H54 (cell line): ENCODE results near the gene LEPROT.

Experiments used
- DNase-seq: peaks from one replicate; pipeline ENCODE4 v3.0.0; 2011; ENCODE audit warnings: low spot score, mixed read lengths; ENCODE audit not compliant: insufficient read length
- FAIRE-seq: peaks from 3 replicates; lab custom pipeline; 2011; peaks lifted over from hg19 to GRCh38; lab: Jason Lieb, UNC
- POLR2A ChIP-seq: IDR thresholded peaks from 2 replicates; pipeline ENCODE4 v1.6.1; 2011; ENCODE audit warnings: low read depth, mild to moderate bottlenecking, low read length

LEPROT gene

GRCh38 chr1:65419681-65420589 is 533 bp upstream of the LEPROT start:
- peak; percentile 69 for DNase-seq
- peak; percentile 38 for TF ChIP-seq POLR2A
- FAIRE-seq = peak; percentile 80

- peak; percentile 20 for FAIRE-seq
- no peak for DNase-seq
- no peak for TF ChIP-seq POLR2A
Measured at GRCh38 chr1:65421351-65422025, 1.0 kb downstream of the LEPROT start.

DNA sequence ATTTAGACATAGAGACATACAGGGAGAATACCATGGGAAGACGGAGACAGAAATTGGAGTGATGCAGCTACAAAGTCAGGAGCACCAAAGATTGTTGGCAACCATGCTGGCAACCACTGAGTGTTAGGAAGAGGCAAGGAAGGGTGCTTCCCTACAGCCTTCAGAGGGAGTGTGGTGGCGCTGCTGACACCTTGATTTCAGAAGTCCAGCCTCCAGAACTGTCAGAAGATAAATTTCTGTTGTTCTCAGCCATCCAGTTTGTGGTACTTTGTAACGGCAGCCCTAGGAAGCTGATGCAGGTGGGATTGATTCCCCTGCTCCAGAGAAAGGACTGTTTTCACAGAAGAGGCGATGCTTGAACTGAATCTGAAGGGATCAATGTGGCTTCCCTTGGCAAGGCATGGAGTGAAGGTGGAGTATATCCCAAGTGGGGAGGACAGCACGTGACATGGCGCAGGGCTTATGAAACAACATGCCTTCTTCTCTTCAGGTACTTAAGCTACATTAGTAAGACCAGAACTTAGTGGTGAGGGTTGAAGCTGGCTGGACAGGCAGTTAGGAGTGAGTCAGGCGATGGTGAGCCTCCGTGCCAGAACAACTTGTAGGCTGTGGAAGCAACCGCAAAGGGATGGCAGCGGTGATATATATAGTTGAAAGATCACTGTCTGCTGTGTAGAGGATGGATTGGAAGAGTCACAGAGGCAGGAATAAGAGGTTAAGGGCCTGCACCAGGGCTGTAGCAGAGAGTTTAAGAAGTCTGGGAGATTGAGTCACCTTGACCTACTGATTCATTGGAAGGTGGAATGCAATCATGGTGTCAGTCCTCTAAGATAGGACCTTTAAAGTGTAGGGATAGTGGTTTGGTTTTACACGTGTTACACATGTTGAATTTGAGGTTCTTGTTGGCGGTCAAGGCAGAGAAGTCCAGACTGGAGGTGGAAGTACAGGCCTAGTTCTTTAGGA is 2.1 kb downstream of the LEPROT start:
- no peak for DNase-seq
- peak; percentile 41 for FAIRE-seq
- no peak for TF ChIP-seq POLR2A

DNA sequence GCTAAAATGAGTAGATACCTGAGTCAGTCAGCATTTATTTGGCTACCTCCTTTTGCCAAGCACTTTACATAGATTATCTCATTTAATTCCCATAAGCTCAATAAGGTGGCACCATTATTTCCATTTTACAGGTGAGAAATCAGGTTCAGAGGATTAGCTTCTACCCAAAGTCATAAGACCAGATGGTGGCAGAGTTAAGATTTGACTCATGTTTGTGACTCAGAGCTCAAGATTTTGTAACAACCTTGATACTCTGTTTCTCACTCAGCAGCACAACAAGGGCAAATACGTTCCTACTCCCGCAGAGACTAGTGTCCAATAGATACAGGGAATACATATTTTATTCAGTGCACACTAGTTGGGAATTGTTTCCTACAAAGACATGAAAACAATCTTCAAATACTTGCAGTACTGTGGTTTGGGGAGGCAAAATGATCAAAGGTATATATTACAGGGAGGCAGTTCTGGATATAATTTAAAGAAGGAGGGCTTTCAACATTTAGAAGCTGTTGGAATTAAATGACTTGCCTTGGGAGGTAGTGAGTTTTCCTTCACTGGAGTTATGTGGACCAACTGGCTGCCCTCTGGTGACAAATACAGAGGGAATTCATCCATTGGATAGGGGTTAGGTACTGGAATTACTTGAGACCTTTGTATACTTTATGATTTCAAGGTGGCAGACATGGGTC is 3.6 kb downstream of the LEPROT start:
- no peak for TF ChIP-seq POLR2A
- peak; percentile 88 for FAIRE-seq
- DNase-seq = no peak

GRCh38 chr1:65424573-65424889 is 4.1 kb downstream of the LEPROT start:
- TF ChIP-seq POLR2A = no peak
- FAIRE-seq = no peak
- DNase-seq = no peak

DNA sequence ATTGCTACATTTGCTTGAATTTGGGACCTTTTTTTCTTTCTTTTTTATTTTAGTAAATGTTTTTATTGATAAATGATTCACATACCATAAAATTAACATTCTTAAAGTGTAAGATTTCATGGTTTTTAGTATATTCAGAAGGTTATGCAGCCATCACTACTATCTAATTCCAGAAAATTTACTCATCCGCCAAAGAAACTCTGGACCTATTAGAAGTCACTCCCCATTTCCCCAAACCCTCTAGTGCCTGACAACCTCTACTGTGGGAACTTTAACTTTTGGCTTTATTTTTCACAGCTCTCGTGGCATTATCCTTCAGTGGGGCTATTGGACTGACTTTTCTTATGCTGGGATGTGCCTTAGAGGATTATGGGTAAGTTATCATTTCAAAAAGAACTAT is 4.5 kb downstream of the LEPROT start:
- DNase-seq = no peak
- no peak for TF ChIP-seq POLR2A
- no peak for FAIRE-seq

DNA sequence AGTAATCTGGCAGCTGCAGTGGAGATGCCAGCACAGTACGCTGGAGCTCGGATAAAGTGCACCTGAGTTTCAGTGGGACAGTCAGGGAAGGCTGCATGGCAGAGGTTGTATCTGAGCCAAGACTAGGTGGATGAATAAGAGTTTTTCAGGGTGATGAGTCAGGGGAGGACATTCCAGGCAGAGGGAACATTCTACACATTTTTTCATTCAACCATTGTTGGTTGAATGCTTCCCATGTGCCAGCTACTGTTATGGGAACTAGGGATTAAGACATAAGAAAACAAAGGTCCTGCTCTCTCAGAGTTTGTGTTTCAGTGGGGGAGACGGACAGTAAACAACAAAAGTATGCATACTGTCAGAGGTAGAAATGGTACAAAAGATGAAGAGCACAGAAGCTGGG is 5.2 kb downstream of the LEPROT start:
- FAIRE-seq (peak; percentile 95), DNase-seq (peak; percentile 57)
- no peak for TF ChIP-seq POLR2A

DNA sequence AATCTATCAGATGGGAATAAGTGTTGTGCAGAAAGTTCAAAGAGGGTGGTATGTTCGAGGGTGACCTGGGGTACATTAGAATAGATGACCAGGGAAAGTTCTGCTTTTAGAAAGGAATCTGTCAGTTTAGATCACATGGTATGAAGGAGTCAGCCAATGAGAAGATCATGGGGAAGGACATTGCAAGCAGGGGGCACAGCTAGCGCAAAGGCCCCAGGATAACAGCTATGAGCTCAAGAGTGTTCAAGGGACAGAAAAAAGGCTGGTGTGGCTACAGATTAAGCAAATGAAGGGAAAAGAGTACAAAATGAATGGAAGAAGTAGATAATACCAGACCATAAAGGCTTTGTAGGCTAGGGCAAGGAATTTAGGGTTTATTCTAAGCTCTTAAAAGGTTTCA is 8.6 kb downstream of the LEPROT start:
- TF ChIP-seq POLR2A = no peak
- FAIRE-seq (no peak), DNase-seq (no peak)

DNA sequence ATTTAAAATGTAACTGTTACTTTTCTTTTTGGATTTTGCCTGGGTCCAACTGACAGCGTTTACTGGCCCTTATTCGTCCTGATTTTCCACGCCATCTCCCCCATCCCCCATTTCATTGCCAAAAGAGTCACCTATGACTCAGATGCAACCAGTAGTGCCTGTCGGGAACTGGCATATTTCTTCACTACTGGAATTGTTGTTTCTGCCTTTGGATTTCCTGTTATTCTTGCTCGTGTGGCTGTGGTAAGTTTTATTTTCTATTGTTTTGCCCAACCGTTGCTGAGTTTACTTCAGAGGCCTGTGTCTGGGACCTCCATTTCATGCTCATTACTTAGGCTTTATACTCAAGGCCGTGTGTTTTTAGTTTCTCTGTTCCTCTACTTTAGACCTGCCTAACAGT is 9.3 kb downstream of the LEPROT start:
- peak; percentile 94 for FAIRE-seq
- no peak for DNase-seq
- TF ChIP-seq POLR2A = no peak

- FAIRE-seq (no peak), DNase-seq (no peak)
- TF ChIP-seq POLR2A = no peak
Measured at GRCh38 chr1:65431111-65431705, 10.7 kb downstream of the LEPROT start.

- no peak for FAIRE-seq
- no peak for TF ChIP-seq POLR2A
Measured at GRCh38 chr1:65432918-65433317, 12.4 kb downstream of the LEPROT start.

GRCh38 chr1:65434255-65434654 is 13.8 kb downstream of the LEPROT start:
- FAIRE-seq = no peak
- no peak for DNase-seq
- TF ChIP-seq POLR2A = no peak

More at GRCh38 chr1:65432918-65433317, 12.4 kb downstream of the LEPROT start:
- DNase-seq = no peak

- DNase-seq (no peak), FAIRE-seq (no peak)
- no peak for TF ChIP-seq POLR2A
Measured at GRCh38 chr1:65434760-65435159, 14.3 kb downstream of the LEPROT start.
